GM21447 (cell line): ENCODE data around the gene GPR146.

ENCODE experiments used
- ATAC-seq: cut with Tn5 transposase; IDR thresholded peaks from one replicate; pipeline ENCODE4 v1.9.1; 2021; ENCODE audit not compliant: unreplicated experiment

The GPR146 gene

GRCh38 chr7:1011297-1012003 is 32.9 kb upstream of the GPR146 start:
- ATAC-seq: no peak

- no peak for ATAC-seq
Observed at GRCh38 chr7:1012004-1012715, 32.2 kb upstream of the GPR146 start.

GRCh38 chr7:1012716-1013095 is 31.6 kb upstream of the GPR146 start:
- ATAC-seq: no peak

GRCh38 chr7:1013581-1013980 is 30.8 kb upstream of the GPR146 start:
- no peak for ATAC-seq

- no peak for ATAC-seq
Observed at GRCh38 chr7:1014681-1015080, 29.7 kb upstream of the GPR146 start.

GRCh38 chr7:1015196-1016121 is 28.9 kb upstream of the GPR146 start:
- ATAC-seq: no peak

- no peak for ATAC-seq
Observed at GRCh38 chr7:1016577-1017531, 27.5 kb upstream of the GPR146 start.

- ATAC-seq: no peak
Observed at GRCh38 chr7:1017586-1018333, 26.6 kb upstream of the GPR146 start.

- ATAC-seq: no peak
Observed at GRCh38 chr7:1018334-1018695, 26.0 kb upstream of the GPR146 start.

- ATAC-seq: no peak
Observed at GRCh38 chr7:1019255-1019785, 25.0 kb upstream of the GPR146 start.

- ATAC-seq: no peak
Observed at GRCh38 chr7:1019789-1020610, 24.3 kb upstream of the GPR146 start.

- no peak for ATAC-seq
Observed at GRCh38 chr7:1020849-1021251, 23.5 kb upstream of the GPR146 start.

GRCh38 chr7:1021366-1021765 is 23.0 kb upstream of the GPR146 start:
- ATAC-seq: no peak

- no peak for ATAC-seq
Observed at GRCh38 chr7:1021931-1022330, 22.4 kb upstream of the GPR146 start.

GRCh38 chr7:1022356-1022755 is 22.0 kb upstream of the GPR146 start:
- ATAC-seq: no peak

- ATAC-seq: no peak
Observed at GRCh38 chr7:1022801-1023465, 21.4 kb upstream of the GPR146 start.

- peak; percentile 56 for ATAC-seq
Observed at GRCh38 chr7:1024331-1024841, 20.0 kb upstream of the GPR146 start.
